HS-5 (cell line): ENCODE data around the gene GMDS.

Source experiments
- DNase-seq: peaks from one replicate; pipeline ENCODE4 v3.0.0-alpha.2; 2012; ENCODE audit warnings: low read depth

Gene GMDS

DNA sequence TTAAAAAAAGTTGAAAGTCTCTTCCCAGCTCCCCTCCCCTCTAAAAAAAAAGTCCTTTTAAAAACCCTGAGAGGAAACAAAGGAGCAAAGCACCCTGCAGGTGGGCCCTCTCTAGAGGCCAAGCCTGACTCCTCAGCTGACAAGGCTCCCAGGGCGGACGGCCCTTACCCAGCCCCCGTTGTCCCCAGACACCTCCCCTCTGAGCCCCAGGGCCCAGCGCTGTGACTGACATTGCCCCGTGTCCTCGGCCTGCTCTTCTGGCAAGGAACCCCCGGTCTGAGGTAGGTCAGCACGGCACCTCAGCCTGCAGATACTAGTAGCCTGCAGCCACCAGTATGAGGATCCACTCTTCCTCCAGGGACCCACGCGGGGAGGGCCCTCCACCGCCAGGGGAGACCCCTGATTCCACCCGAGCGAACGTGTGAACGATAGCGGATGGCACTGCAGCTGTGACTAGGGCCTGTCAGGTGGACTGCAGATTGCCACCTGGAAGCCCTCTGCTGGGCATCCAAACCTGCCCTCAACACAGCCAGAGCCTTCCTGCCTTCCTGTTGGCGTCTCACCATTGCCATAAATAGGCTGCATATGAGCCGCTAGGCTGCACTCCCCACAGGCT lies 601.5 kb downstream of the GMDS start:
- no peak for DNase-seq

GRCh38 chr6:1643111-1643510 lies 602.3 kb downstream of the GMDS start:
- DNase-seq: no peak

DNA sequence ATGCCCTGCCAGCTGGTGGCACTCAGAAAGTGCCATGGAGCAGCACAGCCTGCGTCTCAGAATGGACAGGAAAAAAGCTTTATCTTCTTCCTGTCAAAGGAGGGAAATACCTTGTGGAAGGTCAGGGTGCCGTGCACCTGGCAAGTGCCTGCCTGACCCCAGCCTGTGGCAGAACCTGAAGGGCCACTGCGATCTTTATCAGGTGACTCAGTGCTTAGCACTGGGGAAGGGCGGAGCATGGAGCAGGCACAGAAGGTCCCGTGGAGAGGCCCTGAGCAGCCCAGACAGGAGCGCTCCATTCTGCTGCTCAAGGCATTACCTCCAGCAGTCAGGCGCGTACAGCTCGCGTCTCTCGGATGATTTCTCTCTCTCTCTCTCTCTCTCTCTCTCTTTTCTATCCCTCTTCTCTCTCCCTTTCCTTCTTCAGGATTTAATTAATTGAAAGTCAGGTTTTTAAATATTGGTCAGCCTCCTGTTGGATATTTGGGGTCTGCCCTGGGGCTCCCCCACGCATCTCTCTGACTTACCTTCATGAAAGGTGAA lies 604.0 kb downstream of the GMDS start:
- DNase-seq: no peak

- DNase-seq: no peak
Measured at GRCh38 chr6:1640476-1640875, 604.9 kb downstream of the GMDS start.

GRCh38 chr6:1639430-1639829 lies 606.0 kb downstream of the GMDS start:
- DNase-seq: no peak

DNA sequence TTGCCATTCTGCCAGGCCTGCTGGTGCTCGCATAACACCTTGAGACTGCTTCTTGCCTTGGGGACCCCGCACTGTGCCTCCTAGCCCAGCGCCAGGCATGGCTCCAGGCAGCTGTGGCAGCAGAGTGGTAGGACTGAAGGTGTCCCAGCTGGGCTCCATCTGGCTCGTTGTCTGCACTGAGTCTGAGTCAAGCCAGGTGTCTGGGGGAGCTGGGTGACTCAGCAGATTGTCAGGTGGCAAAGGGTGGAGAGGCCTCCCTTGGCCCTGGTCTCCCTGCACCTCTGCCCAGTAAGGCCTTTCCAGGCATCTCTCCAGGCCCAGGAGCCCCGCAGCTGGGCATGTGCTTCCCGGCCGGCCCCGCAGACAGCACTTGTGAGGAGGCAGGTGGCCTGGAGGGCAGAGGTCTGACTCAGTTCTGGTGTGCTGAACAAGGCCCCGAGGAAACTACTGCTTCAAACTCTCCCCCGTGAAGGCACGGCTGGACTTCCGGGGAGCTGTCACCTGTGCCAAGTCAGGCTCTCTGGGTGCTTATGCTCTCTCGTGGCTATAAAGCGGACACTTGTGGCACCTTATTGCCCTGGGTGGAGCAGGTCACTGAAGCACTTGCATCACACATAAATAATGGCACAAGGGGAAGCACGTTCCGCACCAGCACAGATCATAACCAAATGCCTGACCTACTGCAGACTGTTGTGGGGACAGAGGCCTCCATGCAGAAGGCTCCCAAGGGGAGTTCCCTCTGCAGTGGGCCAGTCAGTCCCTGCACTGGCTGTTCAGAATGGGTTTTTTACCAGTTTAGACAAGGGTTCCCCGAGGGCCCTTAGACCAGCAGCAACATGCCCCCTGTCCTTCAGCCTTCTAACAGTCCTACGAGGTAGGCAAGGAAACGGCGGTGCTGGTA lies 608.2 kb downstream of the GMDS start:
- DNase-seq: no peak

DNA sequence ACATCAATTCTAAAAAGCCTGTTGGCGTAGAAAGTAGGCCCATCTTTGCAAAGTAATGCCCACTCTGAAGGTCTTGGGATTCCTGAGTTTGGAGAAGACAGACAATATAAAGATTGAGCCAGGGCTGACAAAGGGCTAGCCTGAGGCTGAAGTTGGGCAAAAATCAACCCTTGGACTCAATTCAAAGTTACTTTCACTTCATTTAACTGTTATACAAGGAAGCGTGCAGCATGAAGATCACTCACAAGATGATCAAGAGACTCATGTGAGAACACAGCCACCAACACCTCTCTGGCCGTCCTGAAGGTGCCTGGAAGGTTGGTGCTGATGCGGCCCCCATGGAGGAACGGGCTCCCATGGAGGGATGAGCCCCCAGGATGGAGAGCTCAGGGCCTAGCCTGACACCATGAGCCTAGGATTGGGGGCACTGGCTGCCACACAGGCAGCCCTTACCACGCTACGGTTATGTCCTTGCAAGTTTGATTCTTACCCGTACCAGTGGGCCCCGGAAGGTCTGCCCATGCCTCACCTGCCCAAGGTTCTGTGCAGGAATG lies 609.1 kb downstream of the GMDS start:
- DNase-seq: no peak

DNA sequence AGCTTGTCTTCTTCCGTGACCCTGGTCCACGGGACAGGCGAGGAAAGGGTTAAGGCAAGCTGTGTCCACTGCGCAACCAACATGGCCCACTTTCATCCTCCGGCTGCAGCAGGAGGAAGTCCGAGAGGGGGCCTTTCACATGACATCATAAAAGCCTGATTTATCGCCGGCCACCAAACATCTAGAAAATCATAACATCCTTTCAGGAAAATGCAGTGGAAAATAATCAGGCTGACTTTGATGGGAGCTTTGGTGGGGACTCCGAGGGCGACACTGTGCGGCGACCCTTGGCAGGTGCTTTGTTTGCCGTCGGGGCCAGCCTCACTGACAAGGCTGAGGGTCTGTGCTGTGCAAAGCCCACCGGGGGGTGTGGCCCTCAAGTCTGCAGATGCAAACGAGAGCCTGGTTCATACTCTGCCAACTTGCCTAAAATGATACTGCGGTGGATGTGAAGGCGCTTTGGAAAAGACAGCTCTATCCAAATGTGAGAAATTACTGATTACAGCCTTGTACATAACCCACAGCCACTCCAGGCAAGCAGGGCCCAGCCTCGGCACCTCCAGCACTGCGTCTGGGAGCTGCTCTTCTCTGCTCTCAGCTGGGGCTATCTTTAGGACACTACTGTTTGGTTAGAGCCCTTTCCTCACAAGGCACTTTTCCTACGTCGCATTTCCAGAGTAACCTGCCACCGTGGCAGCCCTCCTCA lies 609.9 kb downstream of the GMDS start:
- no peak for DNase-seq

- no peak for DNase-seq
Measured at GRCh38 chr6:1634081-1634480, 611.3 kb downstream of the GMDS start.

- no peak for DNase-seq
Measured at GRCh38 chr6:1633366-1634021, 611.9 kb downstream of the GMDS start.

GRCh38 chr6:1631251-1631650 lies 614.2 kb downstream of the GMDS start:
- no peak for DNase-seq

GRCh38 chr6:1630771-1631217 lies 614.6 kb downstream of the GMDS start:
- DNase-seq: no peak

DNA sequence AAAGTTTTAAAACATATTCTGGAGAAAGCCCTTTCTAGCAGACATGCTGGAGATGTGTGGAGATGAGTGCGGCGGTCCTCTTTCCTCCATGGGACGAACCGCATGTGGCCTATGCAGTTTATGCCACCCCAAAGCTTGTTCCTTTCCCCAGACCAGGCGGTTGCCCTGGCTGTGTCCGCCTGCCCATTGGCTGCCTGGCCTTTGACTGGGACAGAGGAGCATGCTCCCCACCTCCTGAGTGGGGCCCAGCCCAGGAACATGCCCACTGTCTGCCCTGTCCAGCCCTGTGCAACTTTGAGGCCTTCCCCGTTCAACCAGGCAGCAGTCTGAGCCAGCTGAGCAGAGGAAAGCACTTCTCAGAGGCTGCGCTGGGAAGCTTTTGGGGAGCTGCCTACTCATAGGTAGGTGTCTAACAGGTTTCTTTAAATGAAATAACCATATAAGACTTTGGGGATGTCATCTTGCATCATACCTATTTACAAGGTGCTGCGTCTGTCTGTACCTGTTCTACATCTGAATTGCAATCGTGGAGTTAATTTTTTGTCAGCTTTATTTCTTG lies 615.1 kb downstream of the GMDS start:
- DNase-seq: no peak

DNA sequence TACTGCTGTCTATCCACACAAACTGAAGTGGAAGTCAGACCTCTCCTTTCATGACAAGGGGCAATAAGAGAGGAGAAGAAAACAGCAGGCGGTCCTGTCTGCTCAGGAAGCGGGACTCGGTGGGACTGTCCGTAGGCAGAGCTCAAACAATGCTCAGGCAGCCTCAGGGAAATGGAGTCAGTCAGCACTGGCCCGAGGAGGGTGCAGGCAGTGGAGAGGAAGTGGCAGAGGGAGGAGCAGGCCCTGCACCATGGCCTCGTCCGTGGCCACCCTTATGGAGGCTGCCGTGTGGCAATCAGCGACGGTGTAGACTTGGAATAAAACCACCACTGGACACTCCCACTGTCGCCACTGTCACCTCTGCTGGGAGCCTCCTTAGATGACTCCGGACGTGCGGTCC lies 616.1 kb downstream of the GMDS start:
- DNase-seq: no peak

DNA sequence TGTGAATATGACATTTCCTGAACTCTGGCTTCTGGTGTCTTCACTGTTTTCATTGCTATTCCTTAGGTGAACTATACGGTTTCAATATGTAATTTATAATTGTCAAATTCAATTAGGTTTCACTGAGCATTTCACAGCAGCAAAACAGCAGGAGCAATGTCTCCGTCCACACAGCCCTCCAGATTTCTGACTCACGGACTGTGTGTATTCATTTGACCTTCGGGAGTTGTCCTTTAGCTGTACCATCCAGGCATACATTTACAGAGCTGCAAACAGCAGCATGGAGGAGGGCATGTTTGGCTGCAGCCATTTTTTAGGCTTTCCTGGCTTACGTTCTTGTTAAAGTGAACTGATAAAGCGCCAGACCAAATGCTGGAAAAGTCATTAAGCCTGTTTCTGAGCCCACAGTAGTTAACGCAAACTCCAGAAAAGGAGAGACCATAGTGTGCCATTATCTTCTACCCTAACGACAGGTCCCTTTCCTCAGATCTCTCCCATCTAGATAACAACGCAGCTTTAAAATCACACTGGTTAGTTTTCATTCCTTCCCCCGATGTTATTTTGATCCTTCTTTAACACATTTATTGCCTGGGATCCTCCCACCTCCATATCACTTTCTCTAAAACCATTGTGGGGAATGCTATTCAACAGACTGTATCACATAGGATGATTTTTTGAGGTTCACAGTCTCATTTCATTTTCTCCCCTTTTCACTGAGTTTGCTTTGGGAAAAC lies 617.4 kb downstream of the GMDS start:
- no peak for DNase-seq

DNA sequence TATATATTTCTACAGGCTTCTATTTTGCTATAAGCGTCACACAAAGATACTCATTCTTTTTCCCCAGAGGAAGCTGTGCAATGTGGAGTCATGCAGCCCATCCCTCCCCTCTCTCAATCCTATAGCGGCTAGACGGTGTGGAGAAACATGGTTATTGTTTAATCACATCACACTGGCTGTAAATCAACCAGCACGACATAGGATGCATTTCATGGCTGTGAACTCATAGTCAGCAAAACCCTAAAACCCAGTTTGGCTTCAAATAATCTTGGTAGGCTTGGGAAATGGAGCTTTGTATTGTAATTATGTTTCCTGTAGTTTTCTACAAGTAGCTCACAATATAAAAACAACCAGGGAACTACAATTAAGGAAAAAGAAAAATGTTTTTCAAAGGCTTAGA lies 618.9 kb downstream of the GMDS start:
- DNase-seq: no peak

GRCh38 chr6:1625794-1626435 lies 619.5 kb downstream of the GMDS start:
- no peak for DNase-seq

GRCh38 chr6:1624851-1625781 lies 620.3 kb downstream of the GMDS start:
- DNase-seq: no peak
